B cell (primary cell): ENCODE measurements around the gene NPPB.

ENCODE experiments used
- EZH2 ChIP-seq: IDR thresholded peaks from 2 replicates; pipeline ENCODE4 v1.6.1; 2012; ENCODE audit warnings: borderline replicate concordance, low read depth, mild to moderate bottlenecking, moderate library complexity, low read length; ENCODE audit not compliant: insufficient read depth, poor library complexity, severe bottlenecking
- TF ChIP-seq, protein P1 (sequence below): fragments of 200-600 bp; IDR thresholded peaks from one replicate; pipeline ENCODE4 v1.8.0; 2022; ENCODE audit warnings: antibody characterized with exemption, mild to moderate bottlenecking

DNA sequence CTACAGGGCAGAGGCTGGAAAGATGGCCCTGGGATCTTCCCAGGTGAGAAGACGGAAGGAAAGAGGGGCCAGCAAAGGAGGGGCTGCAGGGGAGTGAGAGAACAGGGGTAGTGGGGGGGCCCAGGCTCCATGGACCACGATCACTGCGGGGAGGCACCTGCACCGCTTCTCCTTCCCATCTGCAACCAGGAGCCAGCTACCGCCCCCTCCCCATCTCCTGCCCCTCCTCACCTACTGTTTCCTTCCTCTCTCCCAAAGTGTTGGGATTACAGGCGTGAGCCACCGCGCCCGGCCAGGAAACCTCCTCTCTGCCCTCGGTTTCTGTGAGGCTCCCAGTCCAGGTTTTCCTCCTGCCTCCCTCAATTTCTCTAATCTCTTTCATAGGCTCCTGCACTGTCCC, 48.1 kb upstream of the NPPB start:
- no peak for TF ChIP-seq EZH2
- TF ChIP-seq, protein P1, sequence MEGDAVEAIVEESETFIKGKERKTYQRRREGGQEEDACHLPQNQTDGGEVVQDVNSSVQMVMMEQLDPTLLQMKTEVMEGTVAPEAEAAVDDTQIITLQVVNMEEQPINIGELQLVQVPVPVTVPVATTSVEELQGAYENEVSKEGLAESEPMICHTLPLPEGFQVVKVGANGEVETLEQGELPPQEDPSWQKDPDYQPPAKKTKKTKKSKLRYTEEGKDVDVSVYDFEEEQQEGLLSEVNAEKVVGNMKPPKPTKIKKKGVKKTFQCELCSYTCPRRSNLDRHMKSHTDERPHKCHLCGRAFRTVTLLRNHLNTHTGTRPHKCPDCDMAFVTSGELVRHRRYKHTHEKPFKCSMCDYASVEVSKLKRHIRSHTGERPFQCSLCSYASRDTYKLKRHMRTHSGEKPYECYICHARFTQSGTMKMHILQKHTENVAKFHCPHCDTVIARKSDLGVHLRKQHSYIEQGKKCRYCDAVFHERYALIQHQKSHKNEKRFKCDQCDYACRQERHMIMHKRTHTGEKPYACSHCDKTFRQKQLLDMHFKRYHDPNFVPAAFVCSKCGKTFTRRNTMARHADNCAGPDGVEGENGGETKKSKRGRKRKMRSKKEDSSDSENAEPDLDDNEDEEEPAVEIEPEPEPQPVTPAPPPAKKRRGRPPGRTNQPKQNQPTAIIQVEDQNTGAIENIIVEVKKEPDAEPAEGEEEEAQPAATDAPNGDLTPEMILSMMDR = no peak
